Neural cell (in vitro differentiated cells): Measurements from ENCODE around the gene TRIM44.

Source experiments
- EZH2 ChIP-seq: fragments of 200-600, 300-800 bp; shearing (Covaris generic), sonication (generic); IDR thresholded peaks from 2 replicates; pipeline ENCODE4 v1.6.1; 2014; ENCODE audit warnings: antibody characterized with exemption, low read length, borderline replicate concordance, mild to moderate bottlenecking; ENCODE audit not compliant: insufficient read depth, poor library complexity, severe bottlenecking
- POLR2AphosphoS5 ChIP-seq: IDR thresholded peaks from 2 replicates; pipeline ENCODE4 v1.6.1; 2012
- TF ChIP-seq, protein P1 (sequence below): fragments of 450-650 bp; IDR thresholded peaks from 2 replicates; pipeline ENCODE4 v1.5.1; 2014; ENCODE audit warnings: antibody characterized with exemption, mild to moderate bottlenecking, moderate library complexity; ENCODE audit not compliant: poor library complexity, severe bottlenecking

DNA sequence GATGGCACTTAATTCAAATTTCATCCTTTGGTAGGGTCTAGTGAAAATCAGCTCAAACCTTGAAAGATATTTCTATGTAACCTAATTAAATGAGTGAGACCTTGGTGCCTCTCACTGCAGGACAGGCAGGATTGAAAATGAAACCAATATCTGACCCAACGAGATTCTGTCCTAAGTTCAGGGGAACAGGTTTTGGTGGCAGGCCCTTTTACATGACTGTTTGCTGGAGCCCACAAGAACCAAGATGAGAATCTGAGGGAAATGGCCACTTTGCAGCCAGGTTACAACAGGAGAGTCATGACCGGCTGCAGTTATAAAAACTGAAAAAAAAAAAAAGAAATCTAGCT lies 130.2 kb downstream of the TRIM44 start:
- TF ChIP-seq, protein P1, sequence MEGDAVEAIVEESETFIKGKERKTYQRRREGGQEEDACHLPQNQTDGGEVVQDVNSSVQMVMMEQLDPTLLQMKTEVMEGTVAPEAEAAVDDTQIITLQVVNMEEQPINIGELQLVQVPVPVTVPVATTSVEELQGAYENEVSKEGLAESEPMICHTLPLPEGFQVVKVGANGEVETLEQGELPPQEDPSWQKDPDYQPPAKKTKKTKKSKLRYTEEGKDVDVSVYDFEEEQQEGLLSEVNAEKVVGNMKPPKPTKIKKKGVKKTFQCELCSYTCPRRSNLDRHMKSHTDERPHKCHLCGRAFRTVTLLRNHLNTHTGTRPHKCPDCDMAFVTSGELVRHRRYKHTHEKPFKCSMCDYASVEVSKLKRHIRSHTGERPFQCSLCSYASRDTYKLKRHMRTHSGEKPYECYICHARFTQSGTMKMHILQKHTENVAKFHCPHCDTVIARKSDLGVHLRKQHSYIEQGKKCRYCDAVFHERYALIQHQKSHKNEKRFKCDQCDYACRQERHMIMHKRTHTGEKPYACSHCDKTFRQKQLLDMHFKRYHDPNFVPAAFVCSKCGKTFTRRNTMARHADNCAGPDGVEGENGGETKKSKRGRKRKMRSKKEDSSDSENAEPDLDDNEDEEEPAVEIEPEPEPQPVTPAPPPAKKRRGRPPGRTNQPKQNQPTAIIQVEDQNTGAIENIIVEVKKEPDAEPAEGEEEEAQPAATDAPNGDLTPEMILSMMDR: no peak
- TF ChIP-seq POLR2AphosphoS5: no peak
- TF ChIP-seq EZH2: no peak
